ENCODE measurements around the gene EFCAB14.

GRCh38 chr1:46681333-46682034 is 37.4 kb downstream of the EFCAB14 start:
- TF ChIP-seq CTCF (IDR thresholded peaks at IDR 0.05) (no peak), EZH2 (IDR thresholded peaks at IDR 0.05) (no peak)
